GM18498 (cell line): ENCODE data around the gene GPLD1.
A peak's percentile ranks its signal among the peaks of the same experiment; 100 is the strongest.

Experiments
- ATAC-seq: cut with Tn5 transposase; IDR thresholded peaks from one replicate; pipeline ENCODE4 v1.9.1; 2021; ENCODE audit warnings: mild to moderate bottlenecking, moderate library complexity; ENCODE audit not compliant: unreplicated experiment

GPLD1 gene

DNA sequence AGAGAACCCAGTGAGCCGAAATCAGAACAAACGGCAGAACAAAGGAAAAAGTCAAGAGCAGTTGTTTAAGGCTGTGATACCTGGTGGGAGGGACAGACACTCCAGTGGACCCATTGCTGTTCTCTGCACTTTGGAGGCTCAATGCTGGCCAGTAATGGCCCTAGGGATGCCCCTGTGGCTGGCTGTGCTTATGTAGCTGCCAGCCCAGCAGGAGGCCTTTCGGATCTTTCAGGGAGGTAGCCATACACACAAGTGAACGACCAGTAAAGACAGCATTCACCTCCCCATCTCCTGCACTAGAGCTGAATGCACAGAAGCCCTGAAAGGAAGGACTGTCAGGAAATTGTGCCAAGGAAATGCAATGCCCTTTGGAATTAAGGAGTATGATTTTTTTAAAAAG lies 34.3 kb downstream of the GPLD1 start:
- no peak for ATAC-seq

DNA sequence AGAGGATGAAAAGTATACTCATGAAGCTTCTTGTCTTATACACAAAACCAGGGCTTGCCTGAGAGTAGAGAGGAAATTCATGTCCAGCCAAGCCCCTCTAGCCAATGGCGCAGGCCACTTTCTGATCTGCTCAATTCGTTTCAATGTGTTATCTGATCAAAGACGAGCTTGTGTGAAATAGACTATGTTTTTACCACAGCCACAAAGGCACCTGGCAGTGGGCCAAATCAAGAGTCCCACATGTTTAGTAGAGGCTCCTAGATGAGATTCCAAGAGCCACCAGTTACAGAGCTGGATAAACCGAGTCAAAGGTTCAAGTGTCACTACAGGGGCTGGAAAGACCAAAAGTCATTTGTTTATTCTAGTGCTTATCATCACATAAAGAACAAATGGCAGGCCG lies 34.9 kb downstream of the GPLD1 start:
- ATAC-seq: no peak

DNA sequence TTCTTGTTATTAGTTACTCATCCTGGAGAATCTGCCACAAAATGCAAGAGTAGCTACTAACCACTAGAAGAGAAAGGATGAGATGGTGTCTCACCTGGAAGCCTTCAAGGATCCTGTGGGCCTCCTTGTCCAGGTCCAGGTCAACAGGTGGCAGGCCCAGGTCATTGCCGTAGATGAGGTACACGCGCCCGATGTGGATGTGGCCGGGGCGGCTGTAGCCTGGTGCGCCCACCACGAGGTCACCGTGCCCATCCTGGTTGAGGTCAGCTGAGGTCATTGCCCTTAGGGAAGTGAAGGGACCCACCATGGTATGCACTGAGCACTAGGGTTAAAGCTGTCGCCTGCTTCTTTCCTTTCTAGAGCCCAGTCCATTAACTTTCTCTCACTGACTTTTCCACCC lies 35.5 kb downstream of the GPLD1 start:
- ATAC-seq: no peak

DNA sequence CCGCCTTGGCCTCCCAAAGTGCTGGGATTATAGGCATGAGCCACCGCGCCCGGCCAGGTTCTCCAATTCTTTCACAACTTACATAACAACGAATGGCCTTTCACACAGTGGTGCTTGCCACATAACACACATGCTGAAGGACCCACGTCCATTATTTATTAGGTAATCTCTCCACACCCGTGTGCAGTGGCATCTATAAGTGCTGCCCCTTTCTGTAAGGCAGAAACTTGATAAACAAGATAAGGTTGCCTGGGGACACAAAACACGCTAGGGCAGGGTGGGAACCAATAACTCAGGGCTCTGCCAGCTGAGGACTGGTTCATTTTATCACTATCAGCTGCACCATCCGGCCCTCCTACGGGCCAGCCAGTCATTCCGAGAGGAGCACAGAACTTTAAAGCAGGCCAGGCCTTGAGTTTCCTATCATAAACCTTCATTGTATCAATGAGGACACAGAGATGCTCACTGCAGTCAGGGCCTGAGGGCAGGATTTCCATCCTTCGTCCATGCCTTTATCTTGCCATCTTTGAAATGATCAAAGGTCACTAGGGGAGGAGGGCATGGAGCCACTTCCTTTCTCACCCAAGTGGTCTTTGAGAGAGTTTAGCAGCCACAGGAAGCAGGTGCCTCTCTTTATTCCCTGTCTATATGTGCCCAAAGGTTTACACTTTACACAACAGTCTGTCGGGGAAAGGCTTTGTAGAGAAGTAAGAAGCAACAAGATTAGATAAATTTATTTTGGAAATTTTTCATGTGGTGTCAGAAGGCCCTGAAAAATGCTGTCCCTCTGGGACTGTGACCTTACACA lies 37.6 kb downstream of the GPLD1 start:
- no peak for ATAC-seq

DNA sequence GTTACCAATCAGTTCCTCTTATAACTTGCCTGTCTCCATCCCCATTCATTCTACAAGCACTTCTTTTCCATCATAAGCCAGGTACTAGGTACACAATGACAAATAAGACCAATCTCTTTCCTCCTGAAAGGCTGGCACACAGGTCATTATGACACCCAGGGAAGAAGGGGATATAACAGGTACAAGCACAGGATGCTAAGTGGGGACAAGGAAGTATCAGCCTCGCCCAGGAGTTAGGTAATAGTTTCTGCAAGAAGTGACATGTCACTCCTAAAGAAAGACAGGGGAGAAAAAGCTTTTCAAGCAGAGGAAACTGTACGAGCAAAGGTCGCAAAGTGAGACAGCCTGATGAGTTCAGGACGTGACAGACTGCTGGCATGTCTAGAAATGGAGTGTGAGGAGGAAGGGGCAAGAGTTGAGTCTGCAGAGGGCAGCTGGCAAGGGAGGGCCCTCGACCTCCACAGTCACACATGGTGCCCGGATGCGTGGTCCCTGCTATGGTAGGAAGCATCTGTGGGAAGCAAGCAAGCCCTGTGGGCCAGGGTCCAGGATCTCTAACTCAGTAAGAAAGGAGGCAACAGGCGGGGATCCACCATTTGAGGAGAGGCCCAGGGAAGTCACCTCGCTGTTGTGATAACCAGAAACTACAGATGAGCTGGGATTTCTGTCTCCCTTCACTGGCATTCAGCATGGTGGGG lies 40.4 kb downstream of the GPLD1 start:
- ATAC-seq: no peak

DNA sequence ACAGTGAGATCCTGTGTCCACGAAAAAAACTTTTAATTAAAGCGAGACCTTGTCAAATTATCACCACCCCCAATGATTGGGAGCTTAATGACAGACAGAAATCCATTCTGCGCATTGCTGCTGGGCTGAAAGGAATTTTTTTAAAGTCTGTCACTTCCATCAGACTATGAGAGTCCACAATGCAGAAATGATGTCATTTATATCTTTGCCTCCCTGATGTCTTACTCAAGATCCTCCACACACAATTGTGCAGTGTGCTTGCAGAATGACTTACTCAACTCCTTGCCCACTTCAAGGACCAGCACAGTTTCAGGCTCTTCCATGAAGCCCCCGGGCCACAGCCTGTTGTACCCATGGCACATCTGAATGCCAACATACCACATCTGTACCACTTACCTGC lies 41.0 kb downstream of the GPLD1 start:
- ATAC-seq: no peak

DNA sequence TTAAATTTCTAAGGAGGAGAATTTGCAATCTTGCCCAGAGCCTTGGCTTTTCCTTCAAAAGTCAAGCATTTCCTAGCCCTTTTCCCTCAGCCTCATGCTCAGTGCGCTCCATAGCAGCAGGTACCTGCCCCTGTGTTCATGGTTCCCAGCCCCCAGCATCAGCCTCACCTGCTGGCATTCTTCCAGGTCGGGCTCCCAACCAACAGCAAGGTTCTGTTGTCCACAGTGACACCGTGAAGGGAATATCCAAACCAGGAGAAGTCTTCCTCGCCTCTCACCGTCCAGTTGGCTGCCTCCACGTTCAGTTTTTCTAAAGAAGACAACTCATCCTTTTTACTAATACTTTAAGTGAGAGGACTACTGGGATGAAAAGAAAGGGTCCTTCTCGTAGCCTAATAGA lies 42.7 kb downstream of the GPLD1 start:
- no peak for ATAC-seq

DNA sequence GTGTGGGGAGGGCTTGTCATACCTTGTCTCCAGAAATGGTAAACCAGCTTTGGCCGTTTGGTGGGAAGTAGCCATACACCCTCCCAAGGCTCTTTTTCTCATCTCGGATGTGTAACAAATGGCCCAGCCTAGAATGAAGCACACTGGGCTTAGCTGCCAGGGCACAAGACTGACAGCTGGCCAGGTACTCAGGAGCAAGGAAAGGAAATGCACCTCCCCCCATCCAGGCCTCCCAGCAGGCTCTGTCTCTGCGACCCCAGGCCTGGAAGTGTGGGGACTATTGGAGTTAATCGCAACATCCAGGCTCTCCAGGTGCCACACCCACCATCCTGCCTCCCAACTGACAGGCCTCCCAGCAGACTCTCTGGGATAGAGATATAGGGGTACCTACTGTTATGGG lies 43.7 kb downstream of the GPLD1 start:
- no peak for ATAC-seq

DNA sequence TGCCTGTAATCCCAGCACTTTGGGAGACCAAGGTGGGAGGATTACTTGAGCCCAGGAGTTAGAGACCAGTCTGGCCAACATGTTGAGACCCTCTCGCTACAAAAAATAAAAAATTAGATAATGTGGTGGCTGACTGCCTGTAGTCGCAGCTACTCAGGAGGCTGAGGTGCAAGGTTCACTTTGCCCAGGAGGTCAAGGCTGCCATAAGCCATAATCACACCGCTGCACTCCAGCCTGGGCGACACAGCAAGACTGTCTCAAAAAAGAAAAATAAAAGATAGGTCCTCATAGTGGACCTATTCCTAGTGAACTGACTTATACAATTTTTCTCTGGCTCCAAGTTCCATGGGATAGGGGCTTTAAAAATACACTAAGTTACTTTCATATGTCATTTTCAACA lies 44.8 kb downstream of the GPLD1 start:
- ATAC-seq: no peak

DNA sequence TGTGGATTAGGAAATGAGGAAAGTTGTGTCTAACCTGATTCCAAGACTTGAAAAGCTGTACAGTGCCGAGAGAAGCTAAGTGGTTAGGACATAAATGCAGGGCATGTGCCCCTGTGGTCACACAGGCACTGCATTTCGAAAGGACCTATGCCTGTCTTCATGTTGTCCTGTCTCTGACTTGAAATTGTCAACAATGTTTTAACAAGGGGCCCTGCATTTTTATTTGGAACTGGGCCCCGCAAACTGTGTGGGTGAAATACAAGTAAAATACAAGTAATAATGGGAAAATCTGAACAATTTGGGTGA lies 47.8 kb downstream of the GPLD1 start:
- no peak for ATAC-seq

DNA sequence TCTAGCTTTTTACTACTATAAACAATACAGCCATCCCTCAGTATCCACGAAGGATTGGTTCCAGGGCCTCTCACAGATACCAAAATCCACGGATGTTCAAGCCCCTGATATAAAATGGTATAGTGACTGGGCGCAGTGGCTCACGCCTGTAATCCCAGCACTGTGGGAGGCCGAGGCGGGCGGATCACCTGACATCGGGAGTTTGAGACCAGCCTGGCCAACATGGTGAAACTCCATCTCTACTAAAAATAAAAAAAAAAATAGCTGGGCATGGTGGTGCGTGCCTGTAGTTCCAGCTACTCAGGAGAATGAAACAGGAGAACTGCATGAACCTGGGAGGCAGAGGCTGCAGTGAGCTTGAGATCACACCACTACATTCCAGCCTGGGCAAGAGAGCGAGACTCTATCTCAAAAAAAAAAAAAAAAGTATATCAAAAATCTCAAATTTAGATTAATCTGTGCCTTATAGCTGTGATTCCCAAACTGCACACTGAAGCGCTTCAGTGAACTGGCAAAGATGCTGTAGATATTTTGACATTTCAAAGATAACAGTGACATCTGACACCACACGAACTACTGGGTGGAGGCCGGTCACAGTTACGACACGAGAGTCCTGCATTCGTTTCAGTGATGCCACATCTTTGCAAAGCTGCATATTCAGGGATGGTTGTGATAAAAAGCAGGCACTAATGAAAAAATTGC lies 48.3 kb downstream of the GPLD1 start:
- no peak for ATAC-seq

DNA sequence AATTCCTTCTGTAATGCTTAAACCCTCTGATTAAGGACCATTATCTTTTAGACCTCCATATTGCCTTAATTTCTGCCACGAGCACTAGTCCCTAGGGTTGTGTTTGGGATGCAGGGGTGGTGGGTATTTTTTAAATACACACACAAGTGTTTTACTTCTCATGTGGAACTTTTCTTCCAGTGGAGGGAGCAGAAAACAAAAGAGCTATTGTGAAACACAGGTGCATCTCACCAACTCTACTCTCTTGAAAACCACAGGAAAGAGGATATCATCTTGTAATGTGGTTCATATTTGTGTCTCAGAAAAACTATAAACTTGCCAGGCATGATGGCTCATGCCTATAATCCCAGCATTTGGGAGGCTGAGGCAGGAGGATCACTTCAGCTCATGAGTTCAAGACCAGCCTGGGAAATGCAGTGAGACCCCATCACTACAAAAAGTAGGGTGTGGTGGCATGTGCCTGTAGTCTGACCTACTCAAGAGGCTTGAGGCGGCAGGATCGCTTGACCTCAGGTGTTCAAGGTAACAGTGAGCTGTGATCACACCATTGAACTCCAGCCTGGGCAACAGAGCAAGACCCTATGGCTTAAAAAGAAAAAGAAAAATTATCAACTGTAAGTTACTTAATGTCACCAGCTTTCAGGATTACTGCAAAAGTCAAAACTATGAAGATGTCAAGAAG lies 49.4 kb downstream of the GPLD1 start:
- ATAC-seq: no peak

DNA sequence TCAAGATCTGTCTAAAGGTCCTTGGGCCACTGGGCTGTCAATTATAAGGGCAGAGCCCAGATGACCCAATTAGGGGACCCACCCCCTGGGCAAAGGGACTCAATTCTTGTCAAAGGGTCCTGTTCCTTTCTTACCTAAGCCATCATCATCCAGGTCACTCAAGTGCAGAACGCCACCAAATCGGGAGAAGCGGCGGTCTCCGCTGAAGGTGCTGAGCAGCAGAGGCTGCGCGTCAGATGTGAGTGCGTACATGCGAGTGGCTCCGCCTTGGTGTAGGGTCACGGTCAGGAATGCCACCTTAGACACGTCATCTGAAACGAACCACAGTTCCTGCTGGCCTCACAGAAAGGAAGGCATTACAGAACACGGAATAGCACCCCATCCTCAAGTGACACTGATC lies 52.4 kb downstream of the GPLD1 start:
- ATAC-seq: no peak

DNA sequence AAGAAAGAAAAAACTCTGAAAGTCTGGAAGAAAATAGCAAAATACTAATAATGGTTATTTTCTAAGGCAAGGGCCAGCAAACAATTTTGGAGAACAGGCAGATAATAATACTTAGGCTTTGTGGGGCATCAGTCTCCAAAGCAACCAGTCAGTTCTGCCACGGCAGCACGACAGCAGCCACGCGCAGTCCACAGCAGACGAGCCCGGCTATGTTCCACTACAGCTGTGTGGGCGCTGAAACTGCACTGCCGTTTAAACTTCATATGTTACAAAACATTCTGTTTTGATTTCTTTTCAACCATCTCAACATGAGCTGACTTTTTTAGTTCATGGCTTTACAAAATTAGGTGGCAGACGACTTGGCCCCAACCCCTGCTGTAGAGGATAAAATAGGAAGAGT lies 56.8 kb downstream of the GPLD1 start:
- no peak for ATAC-seq

DNA sequence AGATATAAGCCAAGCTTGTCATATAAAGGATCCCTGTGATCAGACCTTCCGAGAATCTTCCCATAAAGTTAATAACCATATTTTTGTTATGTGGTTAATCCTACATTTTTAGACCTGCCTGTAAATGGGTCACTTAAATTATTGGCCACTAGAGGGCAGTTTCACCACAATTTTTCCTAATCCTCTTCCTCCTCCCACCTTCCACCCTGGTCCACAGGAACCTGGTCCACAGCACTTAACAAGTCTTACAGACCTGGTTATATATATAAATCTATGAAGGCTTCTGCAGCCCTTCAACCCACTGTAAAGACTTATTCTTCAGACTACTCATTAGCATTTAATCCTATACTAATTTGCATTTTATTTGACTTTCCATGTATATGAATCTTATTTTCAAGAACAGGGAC lies 58.3 kb downstream of the GPLD1 start:
- ATAC-seq: peak; percentile 47

DNA sequence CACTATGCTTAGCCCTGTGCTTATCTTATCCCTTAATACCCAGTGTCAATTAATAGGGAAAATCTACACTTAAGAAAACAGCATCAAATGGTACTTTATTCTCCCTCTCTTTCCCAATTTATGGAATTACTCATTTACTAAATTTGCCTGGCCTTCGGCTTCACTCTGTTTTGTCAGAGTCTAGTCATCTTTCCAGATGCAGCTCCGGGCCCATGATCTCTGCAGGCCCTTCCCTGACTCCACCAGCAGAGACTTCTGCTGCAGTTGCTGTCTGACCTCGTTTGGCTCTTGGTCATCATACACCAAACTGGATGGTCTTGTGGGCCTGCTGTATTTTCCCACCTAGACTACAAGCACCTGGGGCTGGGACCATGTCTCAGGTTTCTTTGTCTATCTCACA lies 59.3 kb downstream of the GPLD1 start:
- no peak for ATAC-seq

DNA sequence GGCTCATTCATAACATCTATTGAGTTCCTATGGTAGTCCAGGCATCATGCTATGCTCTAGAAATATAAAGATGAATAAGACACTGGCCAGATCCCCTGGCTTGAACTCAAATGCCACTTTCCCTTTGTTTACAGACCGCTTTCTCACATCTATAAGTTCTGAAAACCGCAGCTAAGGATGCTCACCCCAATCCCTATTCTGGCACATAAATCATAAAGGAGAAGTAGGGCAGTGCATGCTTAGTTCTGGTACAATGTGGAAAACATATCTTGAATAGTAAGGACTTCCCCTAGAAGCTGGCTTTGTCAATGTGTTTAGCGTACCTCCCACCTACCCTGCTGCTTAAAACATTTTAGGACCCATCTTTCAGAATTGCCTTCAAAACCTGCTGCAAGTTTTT lies 60.2 kb downstream of the GPLD1 start:
- no peak for ATAC-seq

DNA sequence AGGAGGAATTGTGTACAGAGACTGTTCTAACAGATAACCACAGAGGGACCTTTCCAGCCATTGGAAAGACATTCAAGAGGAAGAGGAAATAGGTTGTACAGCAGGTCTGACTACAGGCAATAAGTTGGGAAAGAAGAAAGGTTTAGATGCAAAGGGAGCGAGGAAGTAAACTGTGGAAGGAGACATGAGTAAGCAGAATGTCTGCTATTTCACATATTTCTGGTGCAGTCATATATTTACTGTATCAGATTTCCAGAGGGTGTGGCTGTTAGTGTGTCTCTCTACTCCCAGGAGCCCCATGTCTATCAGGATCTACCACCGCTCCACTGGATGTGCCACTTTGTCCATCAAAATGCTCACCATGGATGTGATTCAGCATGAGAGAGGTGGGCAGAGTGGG lies 60.8 kb downstream of the GPLD1 start:
- ATAC-seq: no peak

DNA sequence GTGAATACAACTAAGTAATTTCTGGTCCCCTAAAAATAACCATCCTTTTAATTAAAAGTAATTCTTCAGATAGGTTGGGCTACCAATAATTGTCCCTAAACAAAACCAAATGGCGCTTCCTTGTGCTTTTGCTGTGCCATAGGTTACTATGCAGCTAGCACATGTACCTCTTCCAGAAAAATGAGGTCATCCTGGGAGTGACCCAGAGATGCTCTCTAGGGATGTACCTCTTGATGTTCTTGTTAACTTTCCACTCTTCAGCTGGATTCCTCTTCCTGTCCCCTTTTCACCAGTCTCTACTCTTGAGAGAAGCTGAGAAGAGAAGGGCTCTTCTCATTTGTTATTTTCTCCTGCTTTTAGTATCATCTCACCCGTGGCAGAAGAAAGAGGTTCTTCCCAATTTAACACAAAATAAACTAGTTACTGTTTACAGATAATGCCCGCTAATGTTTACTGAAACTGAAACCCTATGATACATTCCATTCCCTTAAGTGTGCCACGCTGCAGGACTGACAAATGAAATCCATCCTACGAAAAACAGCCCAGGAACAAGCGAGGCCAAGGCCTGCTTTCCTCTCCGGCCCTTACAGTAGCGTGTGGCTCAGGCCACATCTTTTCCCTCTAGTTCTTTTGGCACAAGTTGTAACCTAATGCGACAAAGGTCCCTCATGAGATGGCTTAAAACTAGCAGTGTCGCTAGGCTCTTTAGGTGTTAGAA lies 62.5 kb downstream of the GPLD1 start:
- ATAC-seq: no peak

DNA sequence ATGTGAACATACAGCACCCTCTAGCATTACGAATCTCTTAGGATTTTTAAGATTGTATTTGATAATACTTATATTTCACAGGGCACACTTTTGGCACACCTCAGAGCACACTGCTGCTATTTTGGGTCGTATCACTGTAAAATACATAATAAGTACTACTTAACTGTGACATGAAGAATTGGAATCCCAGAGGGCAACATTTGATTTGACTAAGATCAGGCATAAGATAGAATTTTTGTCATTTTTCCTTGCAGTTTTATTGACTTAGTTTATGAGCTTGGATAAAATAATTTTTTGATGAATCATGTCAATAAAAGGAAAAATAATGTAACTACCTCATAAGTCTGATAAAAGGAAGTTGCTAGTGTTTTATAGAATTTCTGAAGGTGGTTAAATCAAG lies 64.3 kb downstream of the GPLD1 start:
- ATAC-seq: no peak

DNA sequence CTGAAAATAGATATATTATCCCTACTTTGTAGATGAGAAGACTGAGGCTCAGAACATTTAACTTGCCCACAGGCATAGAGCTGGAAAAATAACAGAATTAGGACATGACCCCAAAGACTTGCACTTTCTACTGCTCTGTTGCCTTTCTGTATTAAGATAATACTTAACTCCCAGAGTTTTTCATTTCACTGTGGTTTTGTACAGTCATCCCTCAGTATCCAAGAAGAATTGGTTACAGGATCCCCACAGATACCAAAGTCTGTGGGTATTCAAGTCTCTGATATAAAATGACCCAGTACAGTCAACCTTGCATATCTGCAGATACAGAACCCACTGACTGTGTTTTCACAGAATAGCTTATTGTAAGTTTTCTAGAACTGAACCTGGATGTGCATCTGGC lies 69.9 kb downstream of the GPLD1 start:
- ATAC-seq: no peak
